ENCODE results near the gene KCNK4.
A peak's percentile ranks its signal among the peaks of the same experiment; 100 is the strongest.

The KCNK4 gene

GRCh38 chr11:64289002-64289564 is 2.0 kb upstream of the KCNK4 start:
- FAIRE-seq (no peak), DNase-seq (ENCODE audit: low spot score) (no peak)

GRCh38 chr11:64290352-64291261 is 495 bp upstream of the KCNK4 start:
- FAIRE-seq: no peak

GRCh38 chr11:64291752-64292459 is 804 bp downstream of the KCNK4 start:
- no peak for FAIRE-seq

More at GRCh38 chr11:64290352-64291261, 495 bp upstream of the KCNK4 start:
- DNase-seq (ENCODE audit: low spot score): no peak

GRCh38 chr11:64292460-64293254 is 1.6 kb downstream of the KCNK4 start:
- no peak for FAIRE-seq

More at GRCh38 chr11:64291752-64292459, 804 bp downstream of the KCNK4 start:
- DNase-seq (ENCODE audit: low spot score): no peak

GRCh38 chr11:64294774-64295173 is 3.7 kb downstream of the KCNK4 start:
- no peak for DNase-seq (ENCODE audit: low spot score)
- FAIRE-seq: no peak

More at GRCh38 chr11:64292460-64293254, 1.6 kb downstream of the KCNK4 start:
- DNase-seq (ENCODE audit: low spot score): no peak

GRCh38 chr11:64295760-64296159 is 4.7 kb downstream of the KCNK4 start:
- no peak for FAIRE-seq
- DNase-seq (ENCODE audit: low spot score): no peak

- DNase-seq (ENCODE audit: low spot score): no peak
- no peak for FAIRE-seq
Observed at GRCh38 chr11:64296236-64296635, 5.1 kb downstream of the KCNK4 start.

GRCh38 chr11:64296830-64297698 is 6.0 kb downstream of the KCNK4 start:
- FAIRE-seq (no peak), DNase-seq (ENCODE audit: low spot score) (no peak)

GRCh38 chr11:64297699-64298358 is 6.7 kb downstream of the KCNK4 start:
- DNase-seq (ENCODE audit: low spot score): peak; percentile 40
- FAIRE-seq: no peak

GRCh38 chr11:64298966-64299846 is 8.1 kb downstream of the KCNK4 start:
- DNase-seq (ENCODE audit: low spot score) (no peak), FAIRE-seq (no peak)

- no peak for FAIRE-seq
- DNase-seq (ENCODE audit: low spot score): no peak
Observed at GRCh38 chr11:64299847-64300648, 8.9 kb downstream of the KCNK4 start, which contains the start of gene CATSPERZ. CATSPERZ (plus strand) TSS chr11:64300358; CDS start chr11:64300411, 53 bp downstream.

GRCh38 chr11:64303109-64304031 is 12.3 kb downstream of the KCNK4 start:
- no peak for FAIRE-seq
- DNase-seq (ENCODE audit: low spot score): no peak

GRCh38 chr11:64304032-64304315 is 12.9 kb downstream of the KCNK4 start:
- DNase-seq (ENCODE audit: low spot score): no peak
- no peak for FAIRE-seq

GRCh38 chr11:64304316-64305072 is 13.4 kb downstream of the KCNK4 start:
- peak; percentile 34 for FAIRE-seq

GRCh38 chr11:64305075-64305690 is 14.1 kb downstream of the KCNK4 start, which contains the start of gene ESRRA:
ESRRA (plus strand) TSS chr11:64305524; CDS start chr11:64307180, 1,656 bp downstream.
- FAIRE-seq (no peak), DNase-seq (ENCODE audit: low spot score) (peak; percentile 90)

More at GRCh38 chr11:64304316-64305072, 13.4 kb downstream of the KCNK4 start:
- peak; percentile 82 for DNase-seq (ENCODE audit: low spot score)

All from RCC 7860 (cell line).